ENCODE measurements around the gene PAK1.

Gene PAK1

GRCh38 chr11:77403211-77403610 lies 70.7 kb downstream of the PAK1 start:
- ChIA-PET CTCF (no interaction called here), POLR2A (no interaction called here)
- no peak for DNase-seq (ENCODE audit: extremely low spot score)
- TF ChIP-seq FOXK2 (IDR thresholded peaks at IDR 0.05) (no peak), L3MBTL2 (conservative IDR thresholded peaks at IDR 0.05) (no peak)

- TF ChIP-seq PKNOX1 (IDR thresholded peaks at IDR 0.05) (0 out of 2 replicates have a peak, but pooled peaks have one; percentile 16), HDGF (IDR thresholded peaks at IDR 0.05; ENCODE audit: borderline replicate concordance) (no peak)
- ChIA-PET CTCF (no interaction called here), POLR2A (no interaction called here)
- DNase-seq (ENCODE audit: extremely low spot score), result no peak
Measured at GRCh38 chr11:77402218-77402556, 71.7 kb downstream of the PAK1 start.

GRCh38 chr11:77401486-77402217 lies 72.2 kb downstream of the PAK1 start:
- ChIA-PET POLR2A (no interaction called here), CTCF (no interaction called here)
- TF ChIP-seq LEF1 (IDR thresholded peaks at IDR 0.05; ENCODE audit: borderline replicate concordance), result no peak
- TF ChIP-seq L3MBTL2 (conservative IDR thresholded peaks at IDR 0.05), result no peak
- TF ChIP-seq FOXM1 (IDR thresholded peaks at IDR 0.05; ENCODE audit: borderline replicate concordance), result no peak
- no peak for TF ChIP-seq HDGF (IDR thresholded peaks at IDR 0.05; ENCODE audit: borderline replicate concordance)
- no peak for TF ChIP-seq SP1 (IDR thresholded peaks at IDR 0.05)
- TF ChIP-seq ARNT (IDR thresholded peaks at IDR 0.05), result no peak
- no peak for TF ChIP-seq BHLHE40 (IDR thresholded peaks at IDR 0.05; ENCODE audit: borderline replicate concordance)
- no peak for TF ChIP-seq TARDBP (IDR thresholded peaks at IDR 0.05)
- no peak for TF ChIP-seq NFRKB (IDR thresholded peaks at IDR 0.05)
- TF ChIP-seq ELF4 (IDR thresholded peaks at IDR 0.05), result no peak
- no peak for TF ChIP-seq CTBP1 (IDR thresholded peaks at IDR 0.05; ENCODE audit: borderline replicate concordance)
- no peak for TF ChIP-seq ZNF384 (IDR thresholded peaks at IDR 0.05)
- no peak for TF ChIP-seq FOXA1 (IDR thresholded peaks at IDR 0.05)
- no peak for TF ChIP-seq PKNOX1 (IDR thresholded peaks at IDR 0.05)
- no peak for DNase-seq (ENCODE audit: extremely low spot score)

GRCh38 chr11:77400775-77401449 lies 73.0 kb downstream of the PAK1 start:
- ChIA-PET POLR2A (no interaction called here), CTCF (no interaction called here)
- DNase-seq (ENCODE audit: extremely low spot score), result no peak
- TF ChIP-seq SP1 (IDR thresholded peaks at IDR 0.05), result no peak
- TF ChIP-seq ELF4 (IDR thresholded peaks at IDR 0.05), result no peak
- no peak for TF ChIP-seq L3MBTL2 (conservative IDR thresholded peaks at IDR 0.05)
- no peak for TF ChIP-seq HDGF (IDR thresholded peaks at IDR 0.05; ENCODE audit: borderline replicate concordance)
- no peak for TF ChIP-seq CTBP1 (IDR thresholded peaks at IDR 0.05; ENCODE audit: borderline replicate concordance)
- TF ChIP-seq BHLHE40 (IDR thresholded peaks at IDR 0.05; ENCODE audit: borderline replicate concordance), result no peak
- no peak for TF ChIP-seq ZNF384 (IDR thresholded peaks at IDR 0.05)
- no peak for TF ChIP-seq TARDBP (IDR thresholded peaks at IDR 0.05)
- no peak for TF ChIP-seq ARNT (IDR thresholded peaks at IDR 0.05)
- no peak for TF ChIP-seq FOXA1 (IDR thresholded peaks at IDR 0.05)
- no peak for TF ChIP-seq PKNOX1 (IDR thresholded peaks at IDR 0.05)
- TF ChIP-seq FOXK2 (IDR thresholded peaks at IDR 0.05), result no peak
- TF ChIP-seq SUZ12 (IDR thresholded peaks at IDR 0.05), result no peak

- POLR2A ChIA-PET, result no interaction called here
- CTCF ChIA-PET, result no interaction called here
- TF ChIP-seq FOXM1 (IDR thresholded peaks at IDR 0.05; ENCODE audit: borderline replicate concordance) (no peak), BHLHE40 (IDR thresholded peaks at IDR 0.05; ENCODE audit: borderline replicate concordance) (no peak), SP1 (IDR thresholded peaks at IDR 0.05) (no peak), NFRKB (IDR thresholded peaks at IDR 0.05) (no peak), ELF4 (IDR thresholded peaks at IDR 0.05) (no peak), CTBP1 (IDR thresholded peaks at IDR 0.05; ENCODE audit: borderline replicate concordance) (no peak)
- no peak for DNase-seq (ENCODE audit: extremely low spot score)
Measured at GRCh38 chr11:77400271-77400670, 73.6 kb downstream of the PAK1 start.

- CTCF ChIA-PET, result no interaction called here
- TF ChIP-seq SUZ12 (IDR thresholded peaks at IDR 0.05) (no peak), FOXM1 (IDR thresholded peaks at IDR 0.05; ENCODE audit: borderline replicate concordance) (no peak), NFRKB (IDR thresholded peaks at IDR 0.05) (no peak), ARNT (IDR thresholded peaks at IDR 0.05) (no peak), ZNF384 (IDR thresholded peaks at IDR 0.05) (no peak), BHLHE40 (IDR thresholded peaks at IDR 0.05; ENCODE audit: borderline replicate concordance) (no peak), CTBP1 (IDR thresholded peaks at IDR 0.05; ENCODE audit: borderline replicate concordance) (no peak), TARDBP (IDR thresholded peaks at IDR 0.05) (no peak), ELF4 (IDR thresholded peaks at IDR 0.05) (no peak), SP1 (IDR thresholded peaks at IDR 0.05) (no peak), HDGF (IDR thresholded peaks at IDR 0.05; ENCODE audit: borderline replicate concordance) (no peak), FOXA1 (IDR thresholded peaks at IDR 0.05) (no peak), L3MBTL2 (conservative IDR thresholded peaks at IDR 0.05) (no peak), LEF1 (IDR thresholded peaks at IDR 0.05; ENCODE audit: borderline replicate concordance) (no peak), FOXK2 (IDR thresholded peaks at IDR 0.05) (no peak), PKNOX1 (IDR thresholded peaks at IDR 0.05) (no peak)
- DNase-seq (ENCODE audit: extremely low spot score), result no peak
- POLR2A ChIA-PET, result no interaction called here
Measured at GRCh38 chr11:77397631-77398030, 76.3 kb downstream of the PAK1 start.

All from HEK293T (cell line).